Measurements from ENCODE around the gene ITGA3. TPM values are rescaled to one million over a fixed set of nuclear protein-coding genes. Genes with fewer than 3 reads are reported as not detected.

Gene ITGA3
- total RNA-seq, 2 experiments from 2014 or later, result 2.3 to 2.4 TPM

GRCh38 chr17:50048988-50049387 is 6.9 kb upstream of the ITGA3 start:
- intact Hi-C loops (cut with DNase I, micrococcal nuclease), result no loop called here
- no peaks in the 10 kb centered on the region for H3K36me3 ChIP-seq (ENCODE audit: insufficient read depth, low read length)
- H3K9me3 Mint-ChIP-seq, result no peaks in the 10 kb centered on the region
- no peaks in the 10 kb centered on the region for H3K36me3 Mint-ChIP-seq (ENCODE audit: low read depth)
- ATAC-seq (ENCODE audit: poor library complexity) (no peak), DNase-seq (no peak)
- ChIA-PET POLR2A (no interaction called here), CTCF (no interaction called here)
- peaks cover 3 to 6% of the 10 kb centered on the region in 2 experiments for H3K27me3 ChIP-seq (ENCODE audit: control insufficient read depth in 1 of 2, insufficient read depth in 2 of 2, low read length in 2 of 2)
- no peaks in the 10 kb centered on the region for H3K4me1 Mint-ChIP-seq (ENCODE audit: low read depth)
- peaks cover 21% of the 10 kb centered on the region for H3K27me3 Mint-ChIP-seq
- TF ChIP-seq, protein P1, sequence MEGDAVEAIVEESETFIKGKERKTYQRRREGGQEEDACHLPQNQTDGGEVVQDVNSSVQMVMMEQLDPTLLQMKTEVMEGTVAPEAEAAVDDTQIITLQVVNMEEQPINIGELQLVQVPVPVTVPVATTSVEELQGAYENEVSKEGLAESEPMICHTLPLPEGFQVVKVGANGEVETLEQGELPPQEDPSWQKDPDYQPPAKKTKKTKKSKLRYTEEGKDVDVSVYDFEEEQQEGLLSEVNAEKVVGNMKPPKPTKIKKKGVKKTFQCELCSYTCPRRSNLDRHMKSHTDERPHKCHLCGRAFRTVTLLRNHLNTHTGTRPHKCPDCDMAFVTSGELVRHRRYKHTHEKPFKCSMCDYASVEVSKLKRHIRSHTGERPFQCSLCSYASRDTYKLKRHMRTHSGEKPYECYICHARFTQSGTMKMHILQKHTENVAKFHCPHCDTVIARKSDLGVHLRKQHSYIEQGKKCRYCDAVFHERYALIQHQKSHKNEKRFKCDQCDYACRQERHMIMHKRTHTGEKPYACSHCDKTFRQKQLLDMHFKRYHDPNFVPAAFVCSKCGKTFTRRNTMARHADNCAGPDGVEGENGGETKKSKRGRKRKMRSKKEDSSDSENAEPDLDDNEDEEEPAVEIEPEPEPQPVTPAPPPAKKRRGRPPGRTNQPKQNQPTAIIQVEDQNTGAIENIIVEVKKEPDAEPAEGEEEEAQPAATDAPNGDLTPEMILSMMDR (IDR thresholded peaks at IDR 0.05), result no peak
- no peak overlapping the region for H3K27ac ChIP-seq (ENCODE audit: low read depth in 1 of 2, low read length in 2 of 2)
- H3K4me3 ChIP-seq (ENCODE audit: low read length), result no peak overlapping the region
- peaks cover 7% of the 10 kb centered on the region for H3K4me1 ChIP-seq (ENCODE audit: insufficient read depth, low read length)
- H3K27ac Mint-ChIP-seq, result no peak overlapping the region
- no peaks in the 10 kb centered on the region for H3K9me3 ChIP-seq (ENCODE audit: control insufficient read depth in 1 of 2, insufficient read depth in 1 of 2, low read length in 2 of 2)
- no peak overlapping the region for H3K4me3 Mint-ChIP-seq

- H3K27me3 Mint-ChIP-seq, result peaks cover 16% of the 10 kb centered on the region
- intact Hi-C loops (cut with DNase I, micrococcal nuclease), result no loop called here
- no peak overlapping the region for H3K27ac Mint-ChIP-seq
- Histone ChIP-seq H3K27ac (ENCODE audit: low read depth in 1 of 2, low read length in 2 of 2) (no peak overlapping the region), H3K36me3 (ENCODE audit: insufficient read depth, low read length) (no peaks in the 10 kb centered on the region), H3K27me3 (ENCODE audit: control insufficient read depth in 1 of 2, insufficient read depth in 2 of 2, low read length in 2 of 2) (peaks cover 0 to 6% of the 10 kb centered on the region in 2 experiments), H3K4me3 (ENCODE audit: low read length) (no peak overlapping the region), H3K4me1 (ENCODE audit: insufficient read depth, low read length) (peaks cover 7% of the 10 kb centered on the region), H3K9me3 (ENCODE audit: control insufficient read depth in 1 of 2, insufficient read depth in 1 of 2, low read length in 2 of 2) (no peaks in the 10 kb centered on the region)
- no peak for ATAC-seq (ENCODE audit: poor library complexity)
- CTCF ChIA-PET, result no interaction called here
- POLR2A ChIA-PET, result no interaction called here
- no peak overlapping the region for H3K4me3 Mint-ChIP-seq
- no peaks in the 10 kb centered on the region for H3K36me3 Mint-ChIP-seq (ENCODE audit: low read depth)
- H3K4me1 Mint-ChIP-seq (ENCODE audit: low read depth), result no peaks in the 10 kb centered on the region
- DNase-seq, result no peak
- TF ChIP-seq, protein P1 (IDR thresholded peaks at IDR 0.05), result no peak
- H3K9me3 Mint-ChIP-seq, result no peaks in the 10 kb centered on the region
Observed at GRCh38 chr17:50049636-50050035, 6.3 kb upstream of the ITGA3 start.

- Mint-ChIP-seq H3K4me3 (no peak overlapping the region), H3K4me1 (ENCODE audit: low read depth) (peaks cover 7% of the 10 kb centered on the region), H3K9me3 (no peaks in the 10 kb centered on the region), H3K27ac (no peak overlapping the region), H3K27me3 (peaks cover 16% of the 10 kb centered on the region), H3K36me3 (ENCODE audit: low read depth) (peaks cover 6% of the 10 kb centered on the region)
- no peak overlapping the region for H3K27ac ChIP-seq (ENCODE audit: low read depth in 1 of 2, low read length in 2 of 2)
- intact Hi-C loops (cut with DNase I, micrococcal nuclease), result no loop called here
- H3K27me3 ChIP-seq (ENCODE audit: control insufficient read depth in 1 of 2, insufficient read depth in 2 of 2, low read length in 2 of 2), result peaks cover 0 to under 1% of the 10 kb centered on the region in 2 experiments
- CTCF ChIA-PET, result no interaction called here
- no peak for DNase-seq
- ATAC-seq (ENCODE audit: poor library complexity), result no peak
- POLR2A ChIA-PET, result no interaction called here
- no peak overlapping the region for H3K4me3 ChIP-seq (ENCODE audit: low read length)
- TF ChIP-seq, protein P1 (IDR thresholded peaks at IDR 0.05), result no peak
- H3K9me3 ChIP-seq (ENCODE audit: control insufficient read depth in 1 of 2, insufficient read depth in 1 of 2, low read length in 2 of 2), result no peaks in the 10 kb centered on the region
- no peaks in the 10 kb centered on the region for H3K36me3 ChIP-seq (ENCODE audit: insufficient read depth, low read length)
- peaks cover 16% of the 10 kb centered on the region for H3K4me1 ChIP-seq (ENCODE audit: insufficient read depth, low read length)
Observed at GRCh38 chr17:50050431-50051032, 5.4 kb upstream of the ITGA3 start.

Measured in CD4-positive, alpha-beta T cell (primary cell).